ENCODE data around the gene GCNA. TPM values are rescaled to one million over a fixed set of nuclear protein-coding genes. Genes with fewer than 3 reads are reported as not detected.

Gene GCNA
- polyA plus RNA-seq, 2 of the 4 experiments (the other 2 are of a cell fraction), result 1.4 to 1.7 TPM

DNA sequence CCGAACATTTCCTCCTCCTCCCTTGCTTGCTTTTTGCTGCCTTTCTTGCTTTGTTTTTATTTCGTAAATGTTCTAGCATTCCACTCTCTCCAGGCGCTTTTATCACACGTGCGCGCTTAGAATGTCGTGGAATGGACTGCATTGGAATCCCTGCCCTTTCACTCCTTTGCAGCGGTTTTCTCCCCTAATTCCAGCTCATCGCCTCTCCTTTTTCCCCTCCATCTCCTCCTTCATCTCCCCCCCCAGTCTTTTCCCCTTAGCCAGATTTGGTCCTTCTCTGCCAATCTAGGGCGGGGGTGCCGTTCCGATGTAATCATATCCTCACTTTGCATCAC, 44.8 kb upstream of the GCNA start:
- FAIRE-seq (no peak), DNase-seq (ENCODE audit: low read depth in 1 of 2, low spot score in 1 of 2) (peak in 1 of 2 experiments; percentile 6), ATAC-seq (peak; percentile 9 to 12; a peak in 2 of 6 replicates)
- H3K4me2 ChIP-seq, result peak overlapping the region; percentile 83
- ChIA-PET CTCF (interaction anchor here (0.6 to 1.2 kb wide), 2 partner anchors 17 to 58 kb away, joined by 3 read pairs; no protein-coding TSS in a partner anchor), POLR2A (interaction anchor here (0.7 to 3.2 kb wide), 5 partner anchors 10 to 168 kb away, joined by 3 to 22 read pairs (median 5); partner anchors contain the start of gene TAF1)
- H3K4me3 ChIP-seq, result peak overlapping the region; percentile 82
- 1% methylated on average over 12 of the region's 12 CpGs for WGBS (ENCODE audit: missing lambda C conversion rate)
- peak overlapping the region; percentile 92 to 96 for H3K27ac ChIP-seq
- H3K4me1 ChIP-seq, result peaks cover 19% of the 10 kb centered on the region; the same call in 2 of the 3 replicates
- H3K9me3 ChIP-seq, result no peaks in the 10 kb centered on the region
- TF ChIP-seq MAFK (IDR thresholded peaks at IDR 0.05; ENCODE audit: partially characterized antibody), result no peak

DNA sequence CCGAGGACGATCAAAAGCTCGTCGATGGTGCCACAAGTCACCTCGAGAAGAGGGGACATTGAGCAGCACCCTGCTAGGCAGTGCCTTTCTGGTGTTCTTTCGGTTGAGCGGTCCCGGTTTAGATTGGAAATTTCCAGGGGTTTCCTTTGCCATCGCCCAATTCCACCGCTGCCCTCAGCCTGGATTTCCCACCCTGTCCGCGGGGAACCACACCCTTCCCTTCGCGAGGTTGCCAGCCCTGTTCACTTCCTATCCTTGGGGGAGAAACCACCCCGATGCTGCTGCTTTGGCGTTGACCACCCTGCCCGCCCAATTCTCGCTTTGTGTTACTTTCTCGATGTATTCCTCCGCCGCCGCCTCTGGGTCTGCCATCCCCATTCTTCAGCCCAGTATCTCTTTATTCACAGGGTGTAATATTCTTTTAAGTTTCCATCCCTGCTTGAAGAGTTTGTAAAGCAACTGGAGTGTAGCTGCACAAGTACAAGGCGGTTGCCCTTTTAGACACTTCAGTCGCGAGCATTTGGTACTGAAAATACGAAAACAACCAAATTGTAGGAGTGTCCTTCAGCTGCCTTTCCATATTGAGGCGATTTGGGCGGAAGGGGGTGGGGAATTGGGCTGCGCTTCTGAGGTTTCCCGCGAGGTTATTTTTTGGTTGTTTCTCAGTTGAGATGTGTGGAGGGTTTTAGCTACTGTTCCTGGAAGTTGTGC, 44.2 kb upstream of the GCNA start:
- no peak for FAIRE-seq
- H3K4me3 ChIP-seq, result peak overlapping the region; percentile 82
- peak; percentile 16 to 69 for DNase-seq (ENCODE audit: low read depth in 1 of 2, low spot score in 1 of 2)
- H3K4me2 ChIP-seq, result peak overlapping the region; percentile 83
- ATAC-seq, result peak; percentile 39 to 59
- POLR2A ChIA-PET, result interaction anchor here (0.7 to 3.2 kb wide), 5 partner anchors 9 to 168 kb away, joined by 3 to 22 read pairs (median 3); partner anchors contain the start of gene TAF1
- CTCF ChIA-PET, result interaction anchor here (1.2 kb wide), 1 partner anchor 16 kb away, joined by 3 read pairs; no protein-coding TSS in a partner anchor
- peaks cover 25% of the 10 kb centered on the region; the same call in 2 of the 3 replicates for H3K4me1 ChIP-seq
- no peaks in the 10 kb centered on the region for H3K9me3 ChIP-seq
- no peak for TF ChIP-seq SREBF2 (IDR thresholded peaks at IDR 0.05)
- TF ChIP-seq, protein P1, sequence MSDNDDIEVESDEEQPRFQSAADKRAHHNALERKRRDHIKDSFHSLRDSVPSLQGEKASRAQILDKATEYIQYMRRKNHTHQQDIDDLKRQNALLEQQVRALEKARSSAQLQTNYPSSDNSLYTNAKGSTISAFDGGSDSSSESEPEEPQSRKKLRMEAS (IDR thresholded peaks at IDR 0.05), result peak; percentile 34
- 0 out of 5 replicates have a peak, but pooled peaks of 1 of the 2 experiments have one; percentile 28 for TF ChIP-seq JUN (IDR thresholded peaks at IDR 0.05)
- TF ChIP-seq CHD2 (IDR thresholded peaks at IDR 0.05; ENCODE audit: low read length, partially characterized antibody), result no peak
- TF ChIP-seq, protein P2, sequence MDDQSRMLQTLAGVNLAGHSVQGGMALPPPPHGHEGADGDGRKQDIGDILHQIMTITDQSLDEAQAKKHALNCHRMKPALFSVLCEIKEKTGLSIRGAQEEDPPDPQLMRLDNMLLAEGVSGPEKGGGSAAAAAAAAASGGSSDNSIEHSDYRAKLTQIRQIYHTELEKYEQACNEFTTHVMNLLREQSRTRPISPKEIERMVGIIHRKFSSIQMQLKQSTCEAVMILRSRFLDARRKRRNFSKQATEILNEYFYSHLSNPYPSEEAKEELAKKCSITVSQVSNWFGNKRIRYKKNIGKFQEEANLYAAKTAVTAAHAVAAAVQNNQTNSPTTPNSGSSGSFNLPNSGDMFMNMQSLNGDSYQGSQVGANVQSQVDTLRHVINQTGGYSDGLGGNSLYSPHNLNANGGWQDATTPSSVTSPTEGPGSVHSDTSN (IDR thresholded peaks at IDR 0.05), result peak; percentile 76
- no peak for TF ChIP-seq KDM5A (IDR thresholded peaks at IDR 0.05)
- peak overlapping the region; percentile 92 to 96 for H3K27ac ChIP-seq
- 1% methylated on average over 31 of the region's 31 CpGs for WGBS (ENCODE audit: missing lambda C conversion rate)

DNA sequence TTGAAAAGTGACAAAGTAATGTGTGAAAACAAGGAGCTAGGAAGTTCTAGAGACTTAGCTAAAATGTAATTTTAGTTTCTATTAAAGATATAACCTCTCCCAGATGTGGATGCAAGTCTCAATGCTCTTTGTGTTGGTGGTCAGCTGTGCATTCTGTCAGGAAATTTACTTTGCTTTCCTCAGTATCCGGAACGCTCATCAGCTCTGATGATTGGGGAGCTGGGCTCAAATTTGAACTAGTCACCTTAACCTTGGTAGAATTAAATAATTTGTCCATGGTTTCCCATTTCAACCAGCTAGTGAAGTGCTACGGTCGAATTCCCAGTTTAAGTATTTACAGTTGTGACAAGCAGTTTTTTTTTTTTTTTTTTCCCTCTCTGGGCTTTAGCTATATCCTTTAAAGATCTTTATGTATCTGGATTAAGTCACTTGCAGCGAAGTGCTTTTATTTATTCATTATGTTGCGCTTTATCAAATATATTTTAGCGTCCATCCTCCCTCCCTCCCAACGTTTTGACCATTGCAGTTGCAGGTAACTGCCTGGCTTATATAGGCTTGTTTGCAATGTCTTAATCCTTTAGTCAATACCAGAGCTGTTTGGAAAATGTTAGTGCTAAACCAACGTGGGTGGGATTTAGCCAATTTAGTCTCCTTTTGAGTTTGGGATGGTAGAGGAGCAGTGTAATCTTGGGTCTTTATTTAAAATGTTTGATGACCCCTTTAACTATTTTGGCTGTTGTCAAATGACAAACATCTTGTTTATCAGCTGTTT, 43.3 kb upstream of the GCNA start:
- H3K4me1 ChIP-seq, result peaks cover 34% of the 10 kb centered on the region; the same call in 2 of the 3 replicates
- no peak for ATAC-seq
- POLR2A ChIA-PET, result interaction anchor here (1.3 to 3.2 kb wide), 2 partner anchors 8 to 169 kb away, joined by 3 to 22 read pairs; partner anchors contain the start of gene TAF1
- peak overlapping the region; percentile 24 to 96; a peak in 4 of 6 replicates for H3K27ac ChIP-seq
- no peaks in the 10 kb centered on the region for H3K9me3 ChIP-seq
- WGBS (ENCODE audit: missing lambda C conversion rate), result 4% methylated on average over 9 of the region's 9 CpGs
- no peak for TF ChIP-seq NR3C1 (IDR thresholded peaks at IDR 0.05)
- TF ChIP-seq PHF8 (IDR thresholded peaks at IDR 0.05; ENCODE audit: borderline replicate concordance, low read depth), result no peak
- TF ChIP-seq CEBPB (IDR thresholded peaks at IDR 0.05), result no peak
- no peak for TF ChIP-seq ESRRA (IDR thresholded peaks at IDR 0.05; ENCODE audit: borderline replicate concordance, low read length)
- no peak for TF ChIP-seq CHD2 (IDR thresholded peaks at IDR 0.05; ENCODE audit: low read length, partially characterized antibody)
- no peak for TF ChIP-seq RFX5 (IDR thresholded peaks at IDR 0.05)
- TF ChIP-seq RNF2 (IDR thresholded peaks at IDR 0.05; ENCODE audit: borderline replicate concordance, low read depth), result no peak
- TF ChIP-seq, protein P1 (IDR thresholded peaks at IDR 0.05), result no peak
- no peak for TF ChIP-seq E2F6 (IDR thresholded peaks at IDR 0.05; ENCODE audit: borderline replicate concordance, low read depth)
- TF ChIP-seq FOSB (CRISPR knock-in tag; IDR thresholded peaks at IDR 0.05), result no peak
- TF ChIP-seq ZSCAN20 (CRISPR knock-in tag; IDR thresholded peaks at IDR 0.05), result no peak
- TF ChIP-seq HOXB5 (CRISPR knock-in tag; IDR thresholded peaks at IDR 0.05), result no peak
- no peak for TF ChIP-seq HMGXB4 (CRISPR knock-in tag; IDR thresholded peaks at IDR 0.05; ENCODE audit: borderline replicate concordance)
- TF ChIP-seq ZFP36 (IDR thresholded peaks at IDR 0.05; ENCODE audit: borderline replicate concordance, partially characterized antibody), result no peak
- no peak for TF ChIP-seq ATOH8 (CRISPR knock-in tag; IDR thresholded peaks at IDR 0.05; ENCODE audit: low read depth)
- TF ChIP-seq EP300 (IDR thresholded peaks at IDR 0.05), result no peak
- TF ChIP-seq MAZ (IDR thresholded peaks at IDR 0.05; ENCODE audit: borderline replicate concordance, low read depth, low read length), result no peak
- TF ChIP-seq KDM5A (IDR thresholded peaks at IDR 0.05), result no peak
- no peak for FAIRE-seq
- peak overlapping the region; percentile 82 for H3K4me3 ChIP-seq
- no peak for DNase-seq (ENCODE audit: low read depth in 1 of 2, low spot score in 1 of 2)
- peak overlapping the region; percentile 83 for H3K4me2 ChIP-seq
- CTCF ChIA-PET, result no interaction called here
